GM18873 (cell line): ENCODE data around the gene OR2W1.

Experiments used
- ATAC-seq: cut with Tn5 transposase; IDR thresholded peaks from one replicate; pipeline ENCODE4 v1.9.1; 2021; ENCODE audit warnings: mild to moderate bottlenecking, moderate library complexity, moderate number of reproducible peaks; ENCODE audit not compliant: unreplicated experiment, low FRiP score

The OR2W1 gene

GRCh38 chr6:29045075-29045474 is at the start of gene OR2W1:
Gene OR2W1, minus strand, starts transcription at chr6:29045175. Its CDS starts 0 bp downstream, at chr6:29045175.
- ATAC-seq: no peak

GRCh38 chr6:29092957-29093356 is 48.0 kb upstream of the OR2W1 start:
- no peak for ATAC-seq

GRCh38 chr6:29087213-29087612 is 42.2 kb upstream of the OR2W1 start, which contains the start of gene OR2B3:
Gene OR2B3, minus strand, starts transcription at chr6:29087313. Its CDS starts 65 bp downstream, at chr6:29087248.
- no peak for ATAC-seq

GRCh38 chr6:29082457-29082856 is 37.5 kb upstream of the OR2W1 start:
- ATAC-seq: no peak

GRCh38 chr6:29081312-29081711 is 36.3 kb upstream of the OR2W1 start:
- ATAC-seq: no peak

- ATAC-seq: no peak
These were observed 34.2 kb upstream of the OR2W1 start for GRCh38 chr6:29079203-29079602.

GRCh38 chr6:29071831-29072723 is 27.1 kb upstream of the OR2W1 start:
- no peak for ATAC-seq

GRCh38 chr6:29051680-29052079 is 6.7 kb upstream of the OR2W1 start:
- no peak for ATAC-seq

- ATAC-seq: no peak
These were observed 9.0 kb downstream of the OR2W1 start for GRCh38 chr6:29035951-29036350.

- no peak for ATAC-seq
These were observed 16.2 kb downstream of the OR2W1 start for GRCh38 chr6:29028821-29029220.

GRCh38 chr6:29025927-29026585 is 18.9 kb downstream of the OR2W1 start:
- no peak for ATAC-seq

- ATAC-seq: no peak
These were observed 23.5 kb downstream of the OR2W1 start for GRCh38 chr6:29021434-29021833.

- no peak for ATAC-seq
These were observed 25.3 kb downstream of the OR2W1 start for GRCh38 chr6:29019629-29020028.

- no peak for ATAC-seq
These were observed 27.6 kb downstream of the OR2W1 start for GRCh38 chr6:29017428-29017802.

GRCh38 chr6:29016559-29017427 is 28.2 kb downstream of the OR2W1 start:
- peak; percentile 76 for ATAC-seq

- no peak for ATAC-seq
These were observed 30.0 kb downstream of the OR2W1 start for GRCh38 chr6:29014729-29015608.

- ATAC-seq: no peak
These were observed 33.7 kb downstream of the OR2W1 start for GRCh38 chr6:29011276-29011734.

- ATAC-seq: no peak
These were observed 35.6 kb downstream of the OR2W1 start for GRCh38 chr6:29009358-29009757.

GRCh38 chr6:29008089-29008488 is 36.9 kb downstream of the OR2W1 start:
- no peak for ATAC-seq
